Ishikawa (cell line): ENCODE results near the gene AGAP1.

ENCODE experiments used
- CEBPB ChIP-seq: IDR thresholded peaks from 2 replicates; pipeline ENCODE4 v1.6.1; 2012
- EP300 ChIP-seq: IDR thresholded peaks from 2 replicates; pipeline ENCODE4 v1.6.1; 2012; ENCODE audit warnings: borderline replicate concordance
- TCF12 ChIP-seq: IDR thresholded peaks from 2 replicates; pipeline ENCODE4 v1.6.1; 2012; ENCODE audit warnings: low read depth
- YY1 ChIP-seq: IDR thresholded peaks from 2 replicates; pipeline ENCODE4 v1.6.1; 2012; ENCODE audit warnings: low read depth
- TF ChIP-seq, protein P1 (sequence below): IDR thresholded peaks from 2 replicates; pipeline ENCODE4 v1.6.1; 2012

DNA sequence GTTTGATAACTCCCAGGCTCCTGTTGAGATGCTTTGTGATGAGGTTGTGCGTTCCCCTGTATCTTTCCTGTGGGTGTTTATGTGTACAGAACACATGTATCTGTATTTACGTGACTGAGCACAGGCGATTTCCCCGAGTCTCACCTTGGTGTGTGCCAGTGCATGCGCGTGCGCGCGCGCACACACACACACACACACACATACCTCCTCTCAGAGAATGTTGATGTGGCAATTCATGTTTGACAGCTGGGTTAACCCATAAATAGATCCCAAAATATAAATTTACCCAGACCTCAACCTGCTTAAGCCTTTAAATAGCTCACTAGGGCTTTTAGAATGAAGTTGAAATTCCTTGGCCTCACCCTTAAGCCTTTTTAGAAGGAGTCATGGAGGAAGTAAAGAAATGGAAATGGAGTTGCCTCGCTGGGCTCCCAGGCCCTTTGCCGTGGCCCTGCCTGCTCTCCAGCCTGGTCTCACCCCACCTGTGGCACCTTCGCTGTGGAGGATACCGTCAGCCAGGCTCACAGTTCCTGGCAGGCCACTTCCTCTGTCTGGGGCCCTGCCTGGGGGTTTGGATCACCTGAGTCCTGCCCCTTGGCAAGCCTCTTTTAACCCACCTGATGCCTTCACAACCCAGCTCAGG lies 20.3 kb downstream of the AGAP1 start:
- TF ChIP-seq, protein P1, sequence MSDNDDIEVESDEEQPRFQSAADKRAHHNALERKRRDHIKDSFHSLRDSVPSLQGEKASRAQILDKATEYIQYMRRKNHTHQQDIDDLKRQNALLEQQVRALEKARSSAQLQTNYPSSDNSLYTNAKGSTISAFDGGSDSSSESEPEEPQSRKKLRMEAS = no peak
- no peak for TF ChIP-seq TCF12
- no peak for TF ChIP-seq CEBPB
- TF ChIP-seq YY1 = no peak
- TF ChIP-seq EP300 = no peak
